Measurements from ENCODE around the gene USP20. TPM values are rescaled to one million over a fixed set of nuclear protein-coding genes. Genes with fewer than 3 reads are reported as not detected.
A peak's percentile ranks its signal among the peaks of the same experiment; 100 is the strongest.

Gene USP20
- total and polyA plus RNA-seq, 2 donors from 2014 or later = 22.8 to 28.8 TPM

DNA sequence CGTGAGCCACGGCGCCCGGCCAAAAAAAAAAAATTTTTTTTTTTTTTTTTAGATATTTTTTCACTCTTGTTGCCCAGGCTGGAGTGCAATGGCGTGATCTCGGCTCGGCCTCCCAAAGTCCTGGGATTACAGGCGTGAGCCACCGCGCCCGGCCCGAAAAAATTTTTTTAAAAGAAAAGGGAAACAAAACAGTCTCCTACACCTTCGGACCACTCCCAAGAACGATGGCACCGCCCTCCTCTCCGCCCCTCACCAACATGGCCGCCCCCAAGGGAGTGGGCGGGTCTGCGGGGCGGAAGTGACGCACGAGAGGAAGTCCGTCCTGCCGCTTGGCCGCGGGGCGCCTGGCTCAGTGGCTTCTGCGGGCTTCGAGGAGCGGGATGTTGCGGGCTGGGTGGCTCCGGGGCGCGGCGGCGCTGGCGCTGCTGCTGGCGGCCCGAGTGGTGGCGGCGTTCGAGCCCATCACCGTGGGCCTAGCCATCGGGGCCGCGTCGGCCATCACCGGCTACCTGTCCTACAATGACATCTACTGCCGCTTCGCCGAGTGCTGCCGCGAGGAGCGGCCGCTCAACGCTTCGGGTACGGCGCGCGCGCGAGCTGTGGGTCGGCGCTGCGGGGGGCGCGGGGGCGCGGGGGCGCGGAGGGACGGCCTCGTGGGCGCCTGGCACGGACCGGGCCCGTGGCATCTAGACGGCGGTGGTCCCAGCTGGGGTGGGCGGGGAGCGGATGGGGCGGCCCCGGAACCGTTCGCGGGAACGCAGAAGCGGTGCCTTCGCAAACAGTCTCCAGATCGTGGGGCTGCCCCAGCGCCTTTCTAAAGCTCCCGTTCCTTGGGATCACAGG, 32.2 kb upstream of the USP20 start, which contains the start of gene TOR1B:
Gene TOR1B (plus strand): TSS at position 352 of the 843 bp plus-strand sequence. CDS start 29 bp downstream, at position 381.
- intact Hi-C loops (cut with DNase I) = no loop called here
- peak within 1 kb of the TSS in 2 of 3 donors; percentile 73 to 92 for H3K9ac ChIP-seq (ENCODE audit: low read length in 3 of 3)
- H3K9me3 ChIP-seq (ENCODE audit: control insufficient read depth in 2 of 3, insufficient read depth in 1 of 3, low read length in 3 of 3) = no peaks in the 10 kb centered on the region
- TF ChIP-seq, protein P1, sequence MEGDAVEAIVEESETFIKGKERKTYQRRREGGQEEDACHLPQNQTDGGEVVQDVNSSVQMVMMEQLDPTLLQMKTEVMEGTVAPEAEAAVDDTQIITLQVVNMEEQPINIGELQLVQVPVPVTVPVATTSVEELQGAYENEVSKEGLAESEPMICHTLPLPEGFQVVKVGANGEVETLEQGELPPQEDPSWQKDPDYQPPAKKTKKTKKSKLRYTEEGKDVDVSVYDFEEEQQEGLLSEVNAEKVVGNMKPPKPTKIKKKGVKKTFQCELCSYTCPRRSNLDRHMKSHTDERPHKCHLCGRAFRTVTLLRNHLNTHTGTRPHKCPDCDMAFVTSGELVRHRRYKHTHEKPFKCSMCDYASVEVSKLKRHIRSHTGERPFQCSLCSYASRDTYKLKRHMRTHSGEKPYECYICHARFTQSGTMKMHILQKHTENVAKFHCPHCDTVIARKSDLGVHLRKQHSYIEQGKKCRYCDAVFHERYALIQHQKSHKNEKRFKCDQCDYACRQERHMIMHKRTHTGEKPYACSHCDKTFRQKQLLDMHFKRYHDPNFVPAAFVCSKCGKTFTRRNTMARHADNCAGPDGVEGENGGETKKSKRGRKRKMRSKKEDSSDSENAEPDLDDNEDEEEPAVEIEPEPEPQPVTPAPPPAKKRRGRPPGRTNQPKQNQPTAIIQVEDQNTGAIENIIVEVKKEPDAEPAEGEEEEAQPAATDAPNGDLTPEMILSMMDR (IDR thresholded peaks at IDR 0.05; ENCODE audit: borderline replicate concordance, extremely low read depth, insufficient read depth) = no peak
- peak within 1 kb of the TSS; percentile 78 to 87 for H3K27ac ChIP-seq (ENCODE audit: low read depth in 2 of 2, low read length in 2 of 2)
- no peaks in the 10 kb centered on the region for H3K27me3 ChIP-seq (ENCODE audit: control insufficient read depth, insufficient read depth, low read length)
- no peak for FAIRE-seq
- peak; percentile 96 to 98 (median 97) for DNase-seq
- H3K4me1 ChIP-seq (ENCODE audit: control insufficient read depth in 2 of 3, insufficient read depth in 2 of 3, low read depth in 1 of 3, low read length in 3 of 3) = peaks cover 0 to 7% (median 6%) of the 10 kb centered on the region in 3 donors
- H3K36me3 ChIP-seq (ENCODE audit: control insufficient read depth in 2 of 3, insufficient read depth in 3 of 3, low read length in 3 of 3) = peaks cover 3 to 6% (median 3%) of the 10 kb centered on the region in 3 donors
- peak within 1 kb of the TSS; percentile 64 to 81 (median 68) for H3K4me3 ChIP-seq (ENCODE audit: low read length in 3 of 3)

DNA sequence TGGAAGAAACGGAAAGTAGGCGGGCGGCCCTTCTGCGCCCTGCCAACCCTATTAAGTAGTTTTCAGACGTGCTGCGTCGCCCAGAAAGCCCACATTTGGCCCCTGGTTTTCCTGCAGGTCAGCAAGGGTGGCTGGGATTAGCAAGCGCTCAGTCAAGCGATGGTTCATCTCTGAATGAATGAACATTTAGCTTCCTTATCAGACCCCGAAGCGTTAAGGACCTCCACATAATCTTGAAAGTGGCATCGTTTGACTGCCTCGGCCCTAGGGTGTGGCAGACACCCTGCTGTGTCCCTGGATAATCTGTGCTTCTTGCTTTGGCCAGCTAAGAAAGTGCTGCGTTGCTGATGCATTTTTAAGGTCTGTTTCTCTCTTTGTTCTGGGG, 31.6 kb upstream of the USP20 start:
- no peaks in the 10 kb centered on the region for H3K9me3 ChIP-seq (ENCODE audit: control insufficient read depth in 2 of 3, insufficient read depth in 1 of 3, low read length in 3 of 3)
- intact Hi-C loops (cut with DNase I) = no loop called here
- H3K27me3 ChIP-seq (ENCODE audit: control insufficient read depth, insufficient read depth, low read length) = no peaks in the 10 kb centered on the region
- peaks cover 0 to 7% (median 6%) of the 10 kb centered on the region in 3 donors for H3K4me1 ChIP-seq (ENCODE audit: control insufficient read depth in 2 of 3, insufficient read depth in 2 of 3, low read depth in 1 of 3, low read length in 3 of 3)
- FAIRE-seq (no peak), DNase-seq (peak in 1 of 5 donors; percentile 29)
- H3K36me3 ChIP-seq (ENCODE audit: control insufficient read depth in 2 of 3, insufficient read depth in 3 of 3, low read length in 3 of 3) = peaks cover 3 to 6% (median 3%) of the 10 kb centered on the region in 3 donors
- peak overlapping the region in 2 of 3 donors; percentile 73 to 92 for H3K9ac ChIP-seq (ENCODE audit: low read length in 3 of 3)
- peak overlapping the region; percentile 1 to 81 (median 64) for H3K4me3 ChIP-seq (ENCODE audit: low read length in 3 of 3)
- H3K27ac ChIP-seq (ENCODE audit: low read depth in 2 of 2, low read length in 2 of 2) = no peak overlapping the region
- TF ChIP-seq, protein P1 (IDR thresholded peaks at IDR 0.05; ENCODE audit: borderline replicate concordance, extremely low read depth, insufficient read depth) = no peak

DNA sequence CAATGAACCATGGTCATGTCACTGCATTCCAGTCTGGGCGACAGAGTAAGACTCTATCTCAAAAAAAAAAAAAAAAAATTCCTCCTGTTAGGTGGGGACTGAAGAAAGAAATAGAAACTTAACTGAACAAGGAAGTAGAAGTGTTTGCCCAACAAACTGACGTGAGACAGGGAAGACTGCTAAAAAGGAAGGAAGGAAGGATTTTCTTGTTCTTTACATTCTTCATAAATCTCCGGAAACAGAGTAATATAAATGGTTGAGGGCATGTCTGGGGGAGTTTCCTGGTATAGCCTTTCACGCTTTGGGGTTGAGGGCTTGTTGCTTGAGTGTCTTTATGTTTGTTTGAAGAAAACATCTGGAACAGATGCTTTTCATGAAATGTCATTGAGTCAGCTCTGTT, 29.2 kb upstream of the USP20 start:
- peaks cover 3 to 12% (median 5%) of the 10 kb centered on the region in 3 donors for H3K36me3 ChIP-seq (ENCODE audit: control insufficient read depth in 2 of 3, insufficient read depth in 3 of 3, low read length in 3 of 3)
- peaks cover 0 to 7% (median 6%) of the 10 kb centered on the region in 3 donors for H3K4me1 ChIP-seq (ENCODE audit: control insufficient read depth in 2 of 3, insufficient read depth in 2 of 3, low read depth in 1 of 3, low read length in 3 of 3)
- TF ChIP-seq, protein P1 (IDR thresholded peaks at IDR 0.05; ENCODE audit: borderline replicate concordance, extremely low read depth, insufficient read depth) = no peak
- no peaks in the 10 kb centered on the region for H3K9me3 ChIP-seq (ENCODE audit: control insufficient read depth in 2 of 3, insufficient read depth in 1 of 3, low read length in 3 of 3)
- DNase-seq = peak in 2 of 5 donors; percentile 36 to 53
- H3K27me3 ChIP-seq (ENCODE audit: control insufficient read depth, insufficient read depth, low read length) = no peaks in the 10 kb centered on the region
- H3K27ac ChIP-seq (ENCODE audit: low read depth in 2 of 2, low read length in 2 of 2) = no peak overlapping the region
- H3K4me3 ChIP-seq (ENCODE audit: low read length in 3 of 3) = no peak overlapping the region
- intact Hi-C loops (cut with DNase I) = no loop called here
- no peak overlapping the region for H3K9ac ChIP-seq (ENCODE audit: low read length in 3 of 3)
- FAIRE-seq = no peak

All from kidney (tissue), 14 donors.